HL-60 (cell line): ENCODE measurements around the gene ZNF319.

Experiments
- DNase-seq, 2 experiments: peaks; one replicate each; pipeline ENCODE4 v3.0.0-alpha.2; 2010 to 2020; ENCODE audit warnings: low read depth in 1 of 2, low spot score in 1 of 2
- H3K27ac ChIP-seq: fragments of 250-450 bp; sonication (Bioruptor Pico); replicated peaks from 2 replicates; pipeline ENCODE4 v1.5.1; 2020; ENCODE audit warnings: mild to moderate bottlenecking, moderate library complexity
- H3K27me3 ChIP-seq: fragments of 250-450 bp; sonication (Bioruptor Pico); 2 replicates; pipeline ENCODE4 v1.5.1; 2021; ENCODE audit warnings: mild to moderate bottlenecking, moderate library complexity; ENCODE audit not compliant: insufficient read depth, poor library complexity, severe bottlenecking
- H3K4me3 ChIP-seq: replicated peaks from 2 replicates; pipeline ENCODE4 v1.5.1; 2011; ENCODE audit warnings: mild to moderate bottlenecking, control low read depth, low read length; ENCODE audit not compliant: insufficient read depth
- CTCF ChIP-seq: IDR thresholded peaks from one replicate; pipeline ENCODE4 v1.5.1; 2011; ENCODE audit warnings: low read length, control low read depth, inconsistent platforms; ENCODE audit not compliant: insufficient read depth
- GABPA ChIP-seq: IDR thresholded peaks from 2 replicates; pipeline ENCODE4 v1.6.1; 2012; ENCODE audit warnings: low read depth
- POLR2AphosphoS5 ChIP-seq: IDR thresholded peaks from 2 replicates; pipeline ENCODE4 v1.6.1; 2012; ENCODE audit warnings: low read depth
- REST ChIP-seq: IDR thresholded peaks from 2 replicates; pipeline ENCODE4 v1.6.1; 2012; ENCODE audit warnings: low read depth; ENCODE audit not compliant: insufficient replicate concordance
- SPI1 ChIP-seq: IDR thresholded peaks from 2 replicates; pipeline ENCODE4 v1.6.1; 2012; ENCODE audit warnings: low read depth, mild to moderate bottlenecking, borderline replicate concordance

The ZNF319 gene

GRCh38 chr16:58001781-58002415 lies 1.4 kb upstream of the ZNF319 start:
- H3K4me3 ChIP-seq: peak overlapping the region; percentile 85

GRCh38 chr16:58000706-58001676 lies 519 bp upstream of the ZNF319 start, which contains the start of gene USB1:
Gene USB1 (plus strand): TSS chr16:58001407. CDS start chr16:58001484, 77 bp downstream.
- TF ChIP-seq POLR2AphosphoS5 (no peak), SPI1 (peak; percentile 38; the same call in 1 of the 2 replicates), CTCF (peak; percentile 33)
- H3K4me3 ChIP-seq: peak within 1 kb of the TSS; percentile 85
- DNase-seq: peak; percentile 76 to 80
- no peaks in the 10 kb centered on the region for H3K27me3 ChIP-seq
- H3K27ac ChIP-seq: peak within 1 kb of the TSS; percentile 79

More at GRCh38 chr16:58001781-58002415, 1.4 kb upstream of the ZNF319 start:
- Histone ChIP-seq H3K27ac (peak overlapping the region; percentile 79; the same call in 1 of the 2 replicates), H3K27me3 (no peaks in the 10 kb centered on the region)
- DNase-seq: no peak
- TF ChIP-seq GABPA (no peak), CTCF (no peak), POLR2AphosphoS5 (no peak), SPI1 (no peak), REST (no peak)

GRCh38 chr16:57999366-57999970 lies 1.0 kb downstream of the ZNF319 start:
- TF ChIP-seq SPI1: peak; percentile 57; the same call in 1 of the 2 replicates
- TF ChIP-seq POLR2AphosphoS5: no peak
- Histone ChIP-seq H3K27me3 (no peaks in the 10 kb centered on the region), H3K4me3 (peak overlapping the region; percentile 49), H3K27ac (peak overlapping the region; percentile 72)
- peak in 1 of 2 experiments; percentile 70 for DNase-seq

GRCh38 chr16:57998992-57999365 lies 1.5 kb downstream of the ZNF319 start:
- Histone ChIP-seq H3K27me3 (no peaks in the 10 kb centered on the region), H3K4me3 (no peak overlapping the region; the same call in 1 of the 2 replicates), H3K27ac (peak overlapping the region; percentile 18; the same call in 1 of the 2 replicates)
- no peak for TF ChIP-seq CTCF
- TF ChIP-seq REST: no peak
- no peak for TF ChIP-seq GABPA
- TF ChIP-seq SPI1: no peak
- no peak for TF ChIP-seq POLR2AphosphoS5
- no peak for DNase-seq
